Measurements from ENCODE around the gene ITCH.

DNA sequence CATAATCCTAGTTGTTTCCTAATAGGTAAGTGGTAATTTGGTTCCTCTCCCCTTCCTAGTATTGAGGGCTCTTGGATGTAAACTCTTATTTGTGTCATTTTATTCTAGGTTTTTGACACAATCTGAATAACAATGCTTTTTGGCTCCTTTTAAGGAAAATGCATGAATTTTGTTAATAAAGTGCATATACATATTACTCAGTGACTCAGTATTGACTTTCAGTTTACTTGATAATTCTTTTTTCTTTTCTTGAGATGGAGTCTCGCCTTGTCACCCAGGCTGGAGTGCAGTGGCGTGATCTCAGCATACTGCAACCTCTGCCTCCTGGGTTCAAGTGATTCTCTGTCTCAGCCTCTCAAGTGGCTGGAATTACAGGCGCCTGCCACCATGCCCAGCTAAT is 19.1 kb downstream of the ITCH start:
- TF ChIP-seq EZH2 (IDR thresholded peaks at IDR 0.05; ENCODE audit: insufficient read depth, poor library complexity, severe bottlenecking) = no peak
- TF ChIP-seq EZH2phosphoT487 (IDR thresholded peaks at IDR 0.05; ENCODE audit: insufficient read depth, low read depth) = no peak
